Activated naive CD8-positive, alpha-beta T cell (primary cell): ENCODE measurements around the gene PAGE4.

Source experiments
- H3K27ac Mint-ChIP-seq: one replicate; pipeline ENCODE4 v1.8.0; 2021; ENCODE audit warnings: mixed read lengths
- H3K27me3 Mint-ChIP-seq: one replicate; pipeline ENCODE4 v1.8.0; 2021; ENCODE audit warnings: mixed read lengths
- H3K36me3 Mint-ChIP-seq: one replicate; pipeline ENCODE4 v1.8.0; 2021; ENCODE audit warnings: mixed read lengths
- H3K4me1 Mint-ChIP-seq: one replicate; pipeline ENCODE4 v1.8.0; 2021; ENCODE audit warnings: low read depth, mixed read lengths
- H3K4me3 Mint-ChIP-seq: one replicate; pipeline ENCODE4 v1.8.0; 2021; ENCODE audit warnings: mild to moderate bottlenecking, mixed read lengths
- H3K9me3 Mint-ChIP-seq: one replicate; pipeline ENCODE4 v1.8.0; 2021; ENCODE audit warnings: low read depth, mixed read lengths

PAGE4 gene

GRCh38 chrX:49850028-49850427 is 20.9 kb downstream of the PAGE4 start:
- Mint-ChIP-seq H3K9me3 (no peaks in the 10 kb centered on the region), H3K36me3 (no peaks in the 10 kb centered on the region), H3K27me3 (peaks cover 4% of the 10 kb centered on the region), H3K4me1 (no peaks in the 10 kb centered on the region), H3K27ac (no peak overlapping the region), H3K4me3 (no peak overlapping the region)

GRCh38 chrX:49853661-49854060 is 24.6 kb downstream of the PAGE4 start:
- Mint-ChIP-seq H3K4me1 (no peaks in the 10 kb centered on the region), H3K4me3 (no peak overlapping the region), H3K36me3 (no peaks in the 10 kb centered on the region), H3K27me3 (no peaks in the 10 kb centered on the region), H3K27ac (no peak overlapping the region), H3K9me3 (no peaks in the 10 kb centered on the region)

- Mint-ChIP-seq H3K27me3 (no peaks in the 10 kb centered on the region), H3K27ac (no peak overlapping the region), H3K36me3 (no peaks in the 10 kb centered on the region), H3K4me3 (no peak overlapping the region), H3K9me3 (no peaks in the 10 kb centered on the region), H3K4me1 (no peaks in the 10 kb centered on the region)
Measured at GRCh38 chrX:49856819-49857218, 27.7 kb downstream of the PAGE4 start.

- no peaks in the 10 kb centered on the region for H3K9me3 Mint-ChIP-seq
- no peaks in the 10 kb centered on the region for H3K27me3 Mint-ChIP-seq
- H3K4me3 Mint-ChIP-seq: no peak overlapping the region
- no peaks in the 10 kb centered on the region for H3K4me1 Mint-ChIP-seq
- H3K36me3 Mint-ChIP-seq: no peaks in the 10 kb centered on the region
- no peak overlapping the region for H3K27ac Mint-ChIP-seq
Measured at GRCh38 chrX:49858341-49858740, 29.2 kb downstream of the PAGE4 start.

GRCh38 chrX:49859491-49859890 is 30.4 kb downstream of the PAGE4 start:
- H3K27ac Mint-ChIP-seq: no peak overlapping the region
- H3K4me3 Mint-ChIP-seq: no peak overlapping the region
- no peaks in the 10 kb centered on the region for H3K36me3 Mint-ChIP-seq
- no peaks in the 10 kb centered on the region for H3K9me3 Mint-ChIP-seq
- H3K27me3 Mint-ChIP-seq: no peaks in the 10 kb centered on the region
- H3K4me1 Mint-ChIP-seq: no peaks in the 10 kb centered on the region

GRCh38 chrX:49860867-49861535 is 31.9 kb downstream of the PAGE4 start:
- Mint-ChIP-seq H3K4me3 (no peak overlapping the region), H3K9me3 (no peaks in the 10 kb centered on the region), H3K36me3 (no peaks in the 10 kb centered on the region), H3K27me3 (no peaks in the 10 kb centered on the region), H3K4me1 (no peaks in the 10 kb centered on the region), H3K27ac (no peak overlapping the region)

- Mint-ChIP-seq H3K27me3 (no peaks in the 10 kb centered on the region), H3K36me3 (no peaks in the 10 kb centered on the region), H3K4me3 (no peak overlapping the region), H3K9me3 (no peaks in the 10 kb centered on the region), H3K4me1 (no peaks in the 10 kb centered on the region), H3K27ac (no peak overlapping the region)
Measured at GRCh38 chrX:49862093-49862492, 33.0 kb downstream of the PAGE4 start.

GRCh38 chrX:49868739-49869138 is 39.6 kb downstream of the PAGE4 start:
- Mint-ChIP-seq H3K27ac (no peak overlapping the region), H3K4me1 (no peaks in the 10 kb centered on the region)

GRCh38 chrX:49876750-49877149 is 47.6 kb downstream of the PAGE4 start:
- peaks cover 2% of the 10 kb centered on the region for H3K36me3 Mint-ChIP-seq
- no peaks in the 10 kb centered on the region for H3K27me3 Mint-ChIP-seq
- H3K9me3 Mint-ChIP-seq: no peaks in the 10 kb centered on the region
- H3K4me1 Mint-ChIP-seq: peaks cover 22% of the 10 kb centered on the region
- H3K4me3 Mint-ChIP-seq: peak overlapping the region; percentile 58
- H3K27ac Mint-ChIP-seq: peak overlapping the region; percentile 28

More at GRCh38 chrX:49868739-49869138, 39.6 kb downstream of the PAGE4 start:
- H3K9me3 Mint-ChIP-seq: no peaks in the 10 kb centered on the region
- H3K4me3 Mint-ChIP-seq: no peak overlapping the region
- H3K36me3 Mint-ChIP-seq: no peaks in the 10 kb centered on the region
- peaks cover 2% of the 10 kb centered on the region for H3K27me3 Mint-ChIP-seq

- Mint-ChIP-seq H3K36me3 (peaks cover 2% of the 10 kb centered on the region), H3K9me3 (no peaks in the 10 kb centered on the region), H3K4me1 (peaks cover 27% of the 10 kb centered on the region), H3K27me3 (no peaks in the 10 kb centered on the region), H3K4me3 (no peak overlapping the region), H3K27ac (no peak overlapping the region)
Measured at GRCh38 chrX:49877397-49878101, 48.4 kb downstream of the PAGE4 start.

- Mint-ChIP-seq H3K4me3 (peak overlapping the region; percentile 84), H3K27ac (no peak overlapping the region), H3K4me1 (peaks cover 31% of the 10 kb centered on the region), H3K27me3 (no peaks in the 10 kb centered on the region), H3K36me3 (peaks cover 2% of the 10 kb centered on the region), H3K9me3 (no peaks in the 10 kb centered on the region)
Measured at GRCh38 chrX:49878128-49878833, 49.2 kb downstream of the PAGE4 start.

GRCh38 chrX:49878834-49879655 is 49.9 kb downstream of the PAGE4 start, which contains the start of gene USP27X:
USP27X (plus strand) TSS chrX:49879484; CDS start chrX:49880308, 824 bp downstream.
- Mint-ChIP-seq H3K9me3 (no peaks in the 10 kb centered on the region), H3K27ac (peak within 1 kb of the TSS; percentile 89), H3K4me1 (peaks cover 33% of the 10 kb centered on the region), H3K27me3 (no peaks in the 10 kb centered on the region), H3K36me3 (peaks cover 2% of the 10 kb centered on the region), H3K4me3 (peak within 1 kb of the TSS; percentile 84)

- Mint-ChIP-seq H3K4me3 (peak overlapping the region; percentile 84), H3K9me3 (no peaks in the 10 kb centered on the region), H3K4me1 (peaks cover 37% of the 10 kb centered on the region), H3K36me3 (peaks cover 2% of the 10 kb centered on the region), H3K27ac (peak overlapping the region; percentile 64), H3K27me3 (no peaks in the 10 kb centered on the region)
Measured at GRCh38 chrX:49879656-49880277, 50.7 kb downstream of the PAGE4 start.

GRCh38 chrX:49880668-49881067 is 51.6 kb downstream of the PAGE4 start:
- Mint-ChIP-seq H3K4me1 (peaks cover 37% of the 10 kb centered on the region), H3K36me3 (peaks cover 2% of the 10 kb centered on the region), H3K9me3 (no peaks in the 10 kb centered on the region), H3K27me3 (no peaks in the 10 kb centered on the region), H3K4me3 (peak overlapping the region; percentile 49), H3K27ac (no peak overlapping the region)
